ELR (cell line): ENCODE data around the gene SLC29A3.
"Not testable (repeated sequence)": the region's sequence is repeated elsewhere in the genome, so short reads cannot be mapped to it uniquely, and the experiment has no call there.

Experiments used
- DNase-seq: peaks from one replicate; pipeline ENCODE4 v3.0.0-alpha.2; 2015; ENCODE audit warnings: low read depth

SLC29A3 gene

DNA sequence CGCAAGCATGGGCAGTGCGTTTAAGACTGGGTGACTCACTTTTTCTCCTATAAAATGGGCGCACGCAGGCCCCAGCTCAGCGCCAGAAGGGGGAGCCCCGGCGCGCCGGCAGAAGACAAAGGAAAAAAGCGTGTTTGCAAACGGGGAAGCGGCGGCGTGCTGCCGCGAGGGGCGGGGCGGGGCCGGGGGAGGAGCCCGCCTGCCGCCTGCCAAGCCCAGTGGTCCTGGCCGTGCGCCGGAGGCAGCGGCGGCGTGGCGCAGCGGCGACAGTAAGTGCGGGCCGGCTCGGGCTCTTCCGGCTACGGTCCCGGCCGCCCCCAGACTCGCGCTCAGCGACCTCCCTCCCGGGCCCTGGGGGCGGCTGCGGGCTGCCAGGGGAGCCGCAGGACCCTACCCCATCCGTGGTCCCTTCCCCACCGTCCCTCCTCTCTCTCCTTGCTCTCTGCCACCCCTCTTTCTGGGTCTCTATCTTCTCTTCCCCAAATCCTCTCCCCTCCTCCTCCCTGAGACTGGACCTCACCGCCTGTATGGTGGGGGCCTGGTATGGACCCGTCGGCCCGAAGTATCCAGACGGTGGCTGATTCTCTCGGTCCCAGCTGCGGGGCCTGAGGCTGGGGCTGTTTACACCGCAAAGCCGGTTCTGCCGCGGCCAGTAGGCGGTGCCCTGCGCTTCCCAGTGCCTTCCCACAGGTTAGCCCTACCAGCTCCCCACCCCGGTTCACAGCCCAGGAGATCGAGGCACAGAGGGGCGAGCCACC lies at the start of gene SLC29A3:
TSS of gene SLC29A3 (plus strand) at position 218 of the 758 bp plus-strand sequence. CDS start at position 269, 51 bp downstream.
- peak; percentile 79 for DNase-seq

DNA sequence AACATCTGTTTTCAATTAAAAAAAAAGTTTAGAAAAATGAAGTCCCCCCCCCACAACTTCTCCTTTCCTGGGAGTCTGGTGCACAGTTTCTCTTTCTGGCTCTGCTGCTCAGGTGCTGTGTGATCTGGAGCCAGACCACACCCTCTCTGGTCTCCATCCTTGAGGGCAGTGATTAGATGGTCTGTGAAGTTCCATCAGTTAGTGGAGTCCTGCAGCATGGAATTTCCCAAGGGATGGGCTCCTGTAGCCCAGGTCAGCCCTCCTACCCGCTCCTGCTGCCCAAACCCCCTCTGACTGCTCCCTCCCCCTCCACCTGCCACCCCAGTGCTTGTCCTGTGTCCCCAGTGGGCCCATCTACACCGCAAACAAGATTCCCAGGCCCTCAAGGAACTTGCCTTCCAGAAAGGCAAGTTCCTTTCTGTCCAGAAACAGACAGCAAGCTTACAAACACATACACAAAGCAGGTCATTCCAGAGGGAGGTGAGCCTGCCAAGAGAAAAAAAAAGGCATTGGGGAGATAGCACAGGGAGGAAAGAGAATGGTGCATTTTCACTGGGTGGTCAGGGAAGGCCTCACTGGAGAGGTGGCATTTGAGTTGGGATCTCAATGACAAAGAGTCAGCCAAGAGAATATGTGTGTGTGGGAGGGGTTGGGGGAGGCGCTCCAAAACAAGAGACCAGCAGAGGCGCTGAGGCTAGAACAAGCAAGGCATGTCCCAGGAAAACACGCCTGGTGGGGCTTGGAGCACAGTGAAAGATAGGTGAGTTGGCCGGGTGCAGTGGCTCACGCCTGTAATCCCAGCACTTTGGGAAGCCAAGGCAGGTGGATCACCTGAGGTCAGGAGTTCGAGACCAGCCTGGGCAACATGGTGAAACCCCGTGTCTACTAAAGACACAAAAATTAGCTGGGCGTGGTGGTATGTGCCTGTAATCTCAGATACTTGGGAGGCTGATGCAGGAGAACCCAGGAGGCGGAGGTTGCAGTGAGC lies 49.5 kb upstream of the SLC29A3 start:
- DNase-seq, result no peak

DNA sequence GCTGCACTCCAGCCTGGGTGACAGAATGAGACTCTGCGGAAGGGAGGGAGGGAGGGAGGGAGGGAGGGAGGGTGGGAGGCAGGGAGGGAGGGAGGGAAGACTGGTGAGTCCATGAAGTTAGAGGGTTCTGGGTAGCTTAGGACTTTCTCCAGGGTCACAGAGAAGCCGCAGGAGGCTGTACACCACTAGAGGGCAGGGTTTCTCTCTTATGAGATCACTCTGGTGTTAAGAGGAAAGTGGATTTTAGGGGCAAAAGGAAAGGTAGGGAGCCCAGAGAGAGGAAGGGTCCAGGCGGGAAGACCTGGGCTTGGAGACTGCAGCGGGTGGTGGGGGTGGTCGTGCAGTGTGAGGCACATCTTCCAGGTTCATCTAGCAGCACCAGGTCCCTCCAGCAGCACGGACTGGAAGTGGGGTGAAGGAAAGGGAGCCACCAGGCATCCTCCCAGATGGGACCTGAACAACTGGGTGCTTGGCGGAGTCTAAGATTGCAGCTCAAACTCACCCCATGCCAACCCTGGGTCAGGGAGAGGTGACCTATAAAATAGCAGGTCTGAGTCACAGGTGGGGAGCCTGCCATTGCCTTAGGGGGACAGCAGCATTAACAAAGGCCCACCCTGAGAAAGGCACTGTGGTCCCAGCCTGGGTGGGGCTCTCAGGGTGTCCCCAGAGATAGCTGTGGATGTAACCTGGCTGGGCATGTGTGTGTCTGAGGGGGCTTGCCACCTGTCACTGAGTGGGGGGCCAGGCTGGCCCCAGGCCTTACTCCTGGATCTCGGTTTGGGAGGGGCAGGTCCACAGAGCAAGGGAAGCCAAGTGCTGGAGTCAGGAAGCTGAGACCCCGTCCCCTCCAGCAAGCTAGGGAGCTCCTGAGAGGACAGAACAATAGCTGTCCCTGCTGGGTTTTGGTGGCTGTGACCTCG lies 48.5 kb upstream of the SLC29A3 start:
- peak; percentile 83 for DNase-seq

DNA sequence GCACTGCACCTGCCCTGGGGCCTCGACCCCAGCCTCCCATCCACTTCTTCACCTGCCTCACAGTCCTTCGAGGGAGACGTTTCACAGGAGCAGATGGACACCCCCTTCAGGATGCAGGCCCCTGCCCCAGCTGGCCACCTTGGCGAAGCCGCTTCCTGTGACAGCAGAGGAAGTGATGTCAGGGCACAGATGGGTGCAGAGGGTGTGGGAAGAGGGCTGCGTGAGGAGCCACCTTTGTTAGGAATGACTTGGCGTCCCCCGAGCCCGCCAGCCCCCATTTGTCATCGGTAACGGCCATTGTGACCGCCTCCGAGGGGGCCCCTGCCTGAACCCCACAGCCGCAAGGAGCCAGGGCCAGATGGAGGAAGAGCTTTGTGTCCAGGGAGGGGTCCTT lies 47.4 kb upstream of the SLC29A3 start:
- no peak for DNase-seq

DNA sequence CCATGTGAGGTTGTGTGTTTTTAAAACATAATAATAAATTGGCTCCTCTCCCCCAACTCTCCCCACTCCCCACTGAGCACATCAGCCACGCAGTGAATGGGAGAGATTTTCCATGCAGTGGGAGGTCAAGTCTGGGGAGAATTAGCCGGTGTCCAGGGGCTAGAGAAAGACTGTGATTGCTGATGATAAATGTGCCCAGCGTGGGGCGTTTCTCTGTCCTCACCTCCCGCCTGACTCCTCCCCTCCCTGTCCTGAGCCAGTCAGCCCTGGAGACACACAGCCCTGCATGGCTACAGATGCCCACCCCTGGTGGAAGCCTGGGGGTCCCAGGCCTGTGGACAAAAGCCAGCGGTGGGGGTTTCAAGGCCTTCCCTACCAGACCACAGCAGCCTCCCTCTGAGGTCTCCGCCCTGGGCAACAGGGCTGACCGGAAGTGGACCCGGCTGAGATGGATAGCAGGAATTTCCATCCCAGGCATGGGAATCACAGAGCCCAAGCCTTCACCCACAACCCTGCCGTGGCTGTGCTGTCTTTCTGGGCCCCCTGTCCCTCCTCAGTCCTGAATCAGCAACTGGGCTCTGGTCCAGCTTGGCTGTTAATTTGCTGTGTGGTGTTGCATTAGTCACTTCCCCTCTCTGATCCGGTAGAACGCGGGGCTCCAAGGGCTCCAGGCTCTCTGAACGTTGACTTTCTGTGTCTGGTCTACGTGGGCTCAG lies 46.8 kb upstream of the SLC29A3 start:
- DNase-seq, result peak; percentile 83

DNA sequence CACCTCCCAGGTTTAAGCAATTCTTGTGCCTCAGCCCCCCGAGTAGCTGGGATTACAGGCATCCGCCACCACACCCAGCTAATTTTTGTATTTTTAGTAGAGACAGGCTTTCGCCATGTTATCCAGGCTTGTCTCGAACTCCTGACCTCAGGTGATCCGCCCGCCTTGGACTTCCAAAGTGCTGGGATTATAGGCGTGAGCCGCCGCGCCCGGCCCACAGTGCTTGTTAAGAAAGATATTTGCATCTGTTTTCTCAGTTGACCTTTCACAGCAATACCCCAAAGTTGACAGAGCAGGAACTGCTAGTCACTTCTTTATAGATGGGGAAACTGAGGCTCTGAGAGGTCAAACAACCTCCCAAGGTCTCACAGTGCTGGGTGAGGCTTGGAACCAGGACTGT lies 46.1 kb upstream of the SLC29A3 start:
- DNase-seq, result not testable (repeated sequence)

DNA sequence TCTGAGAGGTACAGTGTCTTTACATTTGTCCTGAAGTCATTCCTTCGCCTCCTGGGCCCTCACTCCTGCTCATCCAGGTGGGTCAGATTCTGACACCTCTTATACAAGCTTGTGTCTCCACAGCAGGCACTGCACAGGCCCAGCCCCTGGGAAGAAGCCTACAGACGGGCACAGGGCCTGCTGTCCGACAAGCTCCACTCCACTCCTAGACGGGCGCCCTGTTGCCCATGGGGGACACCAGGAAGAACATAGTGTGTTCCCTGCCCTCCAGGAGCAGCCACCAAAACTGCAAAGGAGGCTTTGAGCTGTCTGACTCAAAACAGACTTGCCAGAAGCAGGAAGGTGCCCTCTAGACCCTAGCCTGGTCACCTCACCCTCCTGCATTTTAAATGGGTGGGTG lies 45.6 kb upstream of the SLC29A3 start:
- DNase-seq, result no peak

DNA sequence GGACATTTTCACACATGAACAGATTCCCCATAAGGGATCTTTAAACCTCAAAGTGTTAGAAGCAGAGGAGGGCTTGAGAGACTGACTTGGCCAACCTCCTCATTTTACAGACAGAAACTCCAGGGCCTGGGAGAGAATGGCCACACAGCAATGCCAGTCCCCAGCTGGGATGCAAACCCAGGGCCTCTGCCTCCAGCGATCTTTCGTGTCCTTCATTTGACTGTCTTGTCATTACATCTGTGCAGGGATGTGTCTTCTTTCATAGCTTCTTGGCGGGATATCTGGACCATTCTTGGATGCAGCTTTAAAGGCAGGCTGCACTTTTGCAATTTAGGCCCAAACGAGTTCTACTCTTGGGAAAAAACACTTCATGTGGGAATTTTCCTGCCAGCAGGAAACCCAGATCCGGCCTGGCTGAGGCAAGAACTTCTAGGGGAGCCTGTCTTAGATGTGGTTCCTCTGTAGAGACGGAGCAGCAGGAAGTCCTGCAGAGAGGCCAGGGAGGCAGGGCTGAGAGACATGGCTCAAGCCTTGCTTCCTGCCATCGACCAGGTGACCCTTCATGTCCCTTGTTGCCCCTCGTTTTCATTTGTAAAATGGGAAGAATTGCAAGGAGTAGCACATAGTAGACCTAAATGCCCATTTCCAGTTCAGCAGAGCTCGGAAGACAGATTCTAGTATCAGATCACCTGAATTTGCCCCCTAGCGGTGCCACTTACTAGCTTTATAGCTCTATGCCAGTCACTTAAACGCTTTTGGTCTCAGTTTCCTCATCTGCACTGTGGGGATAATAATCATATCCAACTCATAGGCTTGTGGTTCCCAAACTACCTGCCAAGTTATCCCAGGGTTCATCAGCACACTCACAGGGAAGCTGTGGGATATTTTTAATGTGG lies 43.9 kb upstream of the SLC29A3 start:
- no peak for DNase-seq

DNA sequence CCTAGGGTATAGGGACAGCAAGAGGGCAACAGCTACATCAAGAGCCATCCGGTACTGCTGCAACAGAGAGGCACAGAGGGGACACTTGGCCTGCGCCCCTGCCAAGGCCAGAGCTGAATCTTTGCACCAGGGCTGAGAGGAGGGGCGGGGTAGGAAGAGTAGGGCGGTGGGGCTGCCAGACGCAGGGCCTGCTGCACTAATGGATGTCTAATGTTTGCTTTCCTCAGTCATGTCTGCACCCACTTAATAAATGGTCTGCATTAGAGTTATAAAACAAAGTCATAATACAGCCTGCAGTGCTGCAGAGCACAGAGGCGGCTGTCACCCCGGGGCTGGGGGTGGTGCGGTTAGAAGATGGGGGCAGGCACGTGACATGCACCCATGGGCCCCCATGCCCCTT lies 42.2 kb upstream of the SLC29A3 start:
- no peak for DNase-seq

DNA sequence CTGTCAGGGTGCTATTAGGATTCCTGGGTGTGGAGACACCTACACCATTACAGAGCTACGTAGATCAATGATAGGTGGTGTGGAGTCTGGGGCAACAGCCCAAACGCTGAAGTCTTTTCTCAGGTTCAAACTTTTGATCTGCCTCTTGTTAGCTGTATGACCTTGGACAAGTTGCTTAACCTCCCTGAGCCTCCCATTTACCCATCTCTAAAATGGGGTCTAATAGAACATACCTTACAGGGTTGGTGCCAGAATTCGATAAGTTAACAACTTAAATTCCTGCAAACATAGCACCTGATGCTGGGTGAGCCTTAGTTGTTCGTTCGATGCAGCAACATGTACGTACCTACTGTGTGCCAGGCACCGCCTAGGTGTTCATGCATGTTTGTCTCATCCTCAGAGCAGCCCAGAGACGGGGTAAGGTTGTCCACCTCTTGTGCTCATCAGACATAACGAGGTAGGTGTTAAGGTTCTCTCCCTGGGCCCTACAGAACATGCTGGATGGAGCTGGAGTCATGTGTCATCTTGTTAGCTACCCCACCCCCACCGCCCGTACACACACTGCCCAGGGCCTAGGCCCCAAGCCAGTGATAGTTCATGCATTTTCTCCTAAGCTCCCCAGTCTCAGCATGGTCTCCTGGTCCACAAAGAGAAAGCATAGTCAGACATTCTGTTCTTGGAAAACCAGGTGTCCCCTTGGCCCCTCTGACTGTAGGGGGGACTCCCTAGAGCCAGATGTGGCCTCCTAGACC lies 41.0 kb upstream of the SLC29A3 start:
- DNase-seq, result no peak

DNA sequence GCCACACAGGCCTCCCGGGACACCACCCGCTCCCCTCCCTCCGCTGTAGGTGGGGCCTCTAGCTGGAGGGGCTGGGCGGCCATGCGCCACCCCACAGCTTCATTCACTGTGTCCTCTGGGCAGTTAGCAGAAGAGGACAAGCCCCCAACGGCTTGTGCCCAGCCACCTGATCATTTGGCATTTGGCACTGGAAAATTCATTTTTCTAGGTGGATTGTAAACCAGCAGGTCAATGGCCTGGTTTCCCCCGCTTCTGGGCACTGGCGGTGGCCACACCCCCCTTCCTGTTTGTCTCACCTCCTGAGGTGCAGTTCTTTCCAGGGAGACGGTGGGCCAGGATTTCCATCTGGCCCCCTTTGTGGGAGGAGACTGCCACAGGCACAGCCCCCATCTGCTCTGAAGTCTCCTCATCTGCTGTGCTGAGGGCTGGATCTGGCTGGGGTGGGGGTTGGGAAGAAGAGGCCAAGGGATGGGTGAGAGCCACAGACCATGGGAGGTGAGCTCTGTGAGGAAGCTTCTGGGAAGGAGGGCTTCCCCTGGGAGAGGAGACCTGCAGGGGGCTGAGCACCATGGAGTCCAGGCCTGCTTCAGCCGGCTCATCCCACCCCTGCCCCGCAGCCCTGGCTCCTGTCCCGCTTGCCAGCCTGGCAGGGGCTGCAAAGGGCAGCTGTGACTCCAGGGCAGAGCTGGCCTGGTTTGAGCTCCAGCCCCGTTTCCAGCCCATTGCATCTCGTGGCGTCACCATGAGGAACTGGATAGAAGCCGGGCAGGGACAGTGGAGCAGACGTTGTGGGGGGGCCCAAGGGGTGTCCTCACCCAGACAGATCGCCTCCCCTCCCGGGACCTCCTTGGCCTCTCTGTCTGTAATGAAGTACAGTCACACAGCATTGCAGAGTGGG lies 40.1 kb upstream of the SLC29A3 start:
- no peak for DNase-seq

DNA sequence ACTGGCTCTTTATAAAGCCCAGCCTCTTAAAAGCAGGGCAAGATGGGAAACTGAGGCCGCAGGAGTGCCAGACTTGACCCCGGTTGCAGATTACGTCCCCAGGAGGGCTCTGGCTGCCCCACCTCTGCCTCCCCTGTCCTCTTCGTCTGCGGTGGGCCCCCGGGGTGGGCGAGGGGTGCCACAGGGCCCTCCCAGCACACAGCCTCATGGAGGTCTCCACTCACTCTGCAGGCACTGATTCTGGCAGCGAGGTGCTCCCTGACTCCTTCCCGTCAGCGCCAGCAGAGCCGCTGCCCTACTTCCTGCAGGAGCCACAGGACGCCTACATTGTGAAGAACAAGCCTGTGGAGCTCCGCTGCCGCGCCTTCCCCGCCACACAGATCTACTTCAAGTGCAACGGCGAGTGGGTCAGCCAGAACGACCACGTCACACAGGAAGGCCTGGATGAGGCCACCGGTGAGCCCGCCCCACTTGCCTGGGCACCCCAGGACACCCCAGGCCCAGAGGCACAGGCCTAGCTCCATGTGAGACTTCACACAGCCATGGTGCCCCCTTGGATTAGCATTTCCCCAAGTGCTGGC lies 39.4 kb upstream of the SLC29A3 start:
- DNase-seq, result no peak

DNA sequence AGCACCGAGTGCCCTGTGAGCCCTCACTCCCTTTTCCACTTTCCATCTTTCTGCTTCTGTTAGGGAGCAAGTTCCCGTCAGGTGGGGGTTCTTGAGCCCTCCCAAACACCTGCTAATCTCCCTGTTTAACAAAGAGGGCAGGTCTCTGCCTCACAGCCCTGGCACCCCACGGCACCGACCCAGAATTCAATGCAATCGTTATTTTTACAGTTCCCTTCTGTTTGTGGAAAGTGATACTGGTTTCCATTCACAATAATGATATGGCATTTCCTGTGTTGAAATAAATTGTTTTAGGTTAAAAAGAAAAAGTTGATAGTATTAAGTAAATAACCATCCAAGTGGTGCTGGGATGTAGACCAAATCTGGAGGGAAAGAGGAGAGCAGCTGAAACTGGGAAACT lies 38.8 kb upstream of the SLC29A3 start:
- no peak for DNase-seq

DNA sequence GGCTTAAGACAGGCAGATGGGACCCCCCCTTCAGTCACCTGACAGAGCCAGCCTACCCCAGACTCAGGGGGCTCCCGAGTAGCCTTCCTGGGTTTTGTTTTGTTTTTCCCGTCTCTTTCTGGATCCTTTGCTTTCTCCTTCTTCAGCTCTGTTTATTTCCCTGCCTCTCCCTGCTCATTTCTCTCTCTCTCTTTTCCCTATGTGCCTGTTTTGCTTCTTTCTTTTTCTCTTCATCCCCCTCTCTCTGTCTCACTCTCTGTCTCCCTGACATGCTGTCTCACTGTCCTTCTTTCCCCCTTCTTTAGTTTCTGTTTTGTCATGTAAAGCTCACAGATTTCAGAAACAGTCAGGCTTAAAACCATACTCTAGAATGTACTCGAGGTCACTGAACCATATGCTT lies 38.2 kb upstream of the SLC29A3 start:
- DNase-seq, result no peak

DNA sequence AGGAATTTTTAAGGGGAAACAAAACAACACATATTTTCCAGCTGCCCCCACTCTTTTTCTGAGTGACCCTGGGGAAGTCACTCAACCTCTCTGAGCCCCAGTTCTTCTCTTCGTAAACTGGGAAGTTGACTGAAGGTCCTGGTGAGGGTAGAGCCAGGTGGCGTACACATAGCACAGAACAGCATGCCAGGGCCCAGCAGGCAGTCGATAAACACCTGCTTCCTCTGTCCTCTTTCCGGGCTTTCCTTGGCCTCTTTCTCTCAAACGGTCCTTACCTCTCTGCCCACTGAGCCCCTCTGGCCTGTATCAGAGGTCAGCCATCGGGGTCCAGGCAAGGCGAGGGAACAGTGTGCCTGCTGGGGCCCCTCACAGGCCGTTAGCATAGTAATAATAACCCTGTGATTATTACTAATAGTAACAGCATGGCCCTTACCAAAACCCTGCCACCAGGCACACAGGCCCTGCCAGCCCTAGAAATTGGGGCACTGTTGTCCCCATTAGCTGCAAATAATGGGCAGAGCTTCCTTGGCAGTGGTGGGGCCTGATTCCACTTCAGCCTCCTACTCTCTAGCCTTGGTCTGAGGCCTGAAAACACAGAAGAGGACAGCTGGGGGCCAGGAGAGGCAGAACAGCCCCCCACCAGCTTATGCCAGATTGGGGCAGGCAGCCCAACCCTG lies 37.3 kb upstream of the SLC29A3 start:
- no peak for DNase-seq

DNA sequence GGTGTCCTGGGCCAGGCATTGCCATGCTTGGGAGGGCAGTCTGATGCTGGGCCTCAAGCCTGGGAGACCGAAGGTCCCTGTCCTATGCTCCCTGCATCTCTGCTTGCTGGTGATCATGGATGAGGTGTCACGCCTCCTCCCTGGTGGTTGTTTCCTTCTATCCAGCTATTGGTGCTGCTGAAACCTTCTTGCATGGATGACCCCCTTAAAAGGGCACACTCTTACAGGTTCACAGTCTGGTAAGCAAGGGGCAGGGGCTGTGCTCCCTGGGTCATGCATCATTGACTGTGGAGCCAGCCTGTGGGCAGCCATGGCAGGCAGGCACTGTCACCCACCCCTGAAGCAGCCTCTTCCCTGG lies 36.8 kb upstream of the SLC29A3 start:
- DNase-seq, result no peak

DNA sequence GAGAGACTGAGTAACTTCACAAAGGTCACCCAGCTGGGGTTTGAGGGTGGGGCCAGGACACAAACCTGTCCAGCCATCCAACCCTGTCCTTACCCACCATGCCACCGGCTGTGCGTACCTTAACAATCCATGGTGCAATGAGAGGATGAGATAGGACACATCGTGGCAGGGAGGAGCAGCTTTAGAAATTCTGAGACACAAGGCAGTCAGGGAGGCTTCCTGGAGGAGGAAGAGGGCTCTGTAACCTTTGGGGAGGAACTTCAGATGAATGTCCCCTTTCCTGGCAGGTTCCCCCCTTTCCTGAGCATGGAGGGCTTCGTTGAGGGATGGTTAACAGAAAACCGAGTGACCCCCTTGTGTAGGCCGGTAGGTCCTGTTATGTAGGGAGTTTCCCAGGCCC lies 35.6 kb upstream of the SLC29A3 start:
- no peak for DNase-seq

DNA sequence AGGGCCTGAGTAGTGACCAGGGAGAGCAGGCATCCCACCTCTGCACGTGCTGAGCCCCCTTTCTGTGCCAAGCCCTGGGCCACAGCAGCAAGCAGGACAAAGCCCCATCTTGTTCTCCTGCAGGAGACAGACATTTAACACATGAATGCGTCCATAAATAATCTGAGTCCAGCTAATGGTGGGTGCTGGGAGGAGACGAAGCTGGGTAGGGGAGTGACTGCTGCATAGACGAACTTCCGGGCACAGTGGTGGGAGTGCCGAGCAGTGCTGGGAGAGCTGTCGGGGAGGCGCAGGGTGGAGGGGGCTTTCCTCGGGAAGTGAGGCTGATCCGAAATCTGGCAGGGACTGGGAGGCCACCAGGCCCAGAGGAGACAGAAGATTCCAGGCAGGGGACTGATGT lies 35.2 kb upstream of the SLC29A3 start:
- DNase-seq, result no peak
